OCI-LY3 (cell line): ENCODE results near the gene EHBP1L1.

Source experiments
- EZH2phosphoT487 ChIP-seq: fragments of 200-600 bp; shearing (Covaris generic); IDR thresholded peaks from 2 replicates; pipeline ENCODE4 v1.6.1; 2018; ENCODE audit warnings: antibody characterized with exemption, mixed run types, low read depth
- TF ChIP-seq, protein P1 (sequence below): fragments of 200-600, 300-600 bp; sonication (generic); IDR thresholded peaks from 2 replicates; pipeline ENCODE4 v1.5.1; 2014; ENCODE audit warnings: antibody characterized with exemption, low read length, low read depth

DNA sequence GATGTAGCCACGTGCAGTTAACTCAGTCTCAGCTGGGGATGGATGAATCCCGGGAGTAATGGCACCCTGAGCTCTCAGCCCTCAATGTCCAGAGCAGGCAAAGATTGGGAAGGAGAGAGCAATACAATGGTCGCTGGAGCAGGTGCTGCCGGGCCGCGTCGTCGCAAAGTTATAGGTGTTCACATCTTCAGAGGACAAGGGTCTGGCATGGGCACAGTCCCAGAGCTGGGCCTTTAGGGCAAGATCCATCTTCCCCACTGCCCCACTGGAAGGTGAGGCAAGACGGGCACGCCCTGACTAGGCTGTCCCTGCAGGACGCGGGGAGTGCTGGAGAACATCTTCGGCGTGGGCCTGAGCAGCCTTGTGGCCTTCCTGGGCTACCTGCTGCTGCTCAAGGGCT is 47.3 kb downstream of the EHBP1L1 start:
- TF ChIP-seq, protein P1, sequence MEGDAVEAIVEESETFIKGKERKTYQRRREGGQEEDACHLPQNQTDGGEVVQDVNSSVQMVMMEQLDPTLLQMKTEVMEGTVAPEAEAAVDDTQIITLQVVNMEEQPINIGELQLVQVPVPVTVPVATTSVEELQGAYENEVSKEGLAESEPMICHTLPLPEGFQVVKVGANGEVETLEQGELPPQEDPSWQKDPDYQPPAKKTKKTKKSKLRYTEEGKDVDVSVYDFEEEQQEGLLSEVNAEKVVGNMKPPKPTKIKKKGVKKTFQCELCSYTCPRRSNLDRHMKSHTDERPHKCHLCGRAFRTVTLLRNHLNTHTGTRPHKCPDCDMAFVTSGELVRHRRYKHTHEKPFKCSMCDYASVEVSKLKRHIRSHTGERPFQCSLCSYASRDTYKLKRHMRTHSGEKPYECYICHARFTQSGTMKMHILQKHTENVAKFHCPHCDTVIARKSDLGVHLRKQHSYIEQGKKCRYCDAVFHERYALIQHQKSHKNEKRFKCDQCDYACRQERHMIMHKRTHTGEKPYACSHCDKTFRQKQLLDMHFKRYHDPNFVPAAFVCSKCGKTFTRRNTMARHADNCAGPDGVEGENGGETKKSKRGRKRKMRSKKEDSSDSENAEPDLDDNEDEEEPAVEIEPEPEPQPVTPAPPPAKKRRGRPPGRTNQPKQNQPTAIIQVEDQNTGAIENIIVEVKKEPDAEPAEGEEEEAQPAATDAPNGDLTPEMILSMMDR: no peak
- no peak for TF ChIP-seq EZH2phosphoT487
